ENCODE measurements around the gene NDUFA3. TPM values are rescaled to one million over a fixed set of nuclear protein-coding genes. Genes with fewer than 3 reads are reported as not detected.

Gene NDUFA3
- total RNA-seq, 4 donors from 2014 or later, result 20.9 to 29.5 (median 25.4) TPM

GRCh38 chr19:54136086-54136863 is 33.6 kb downstream of the NDUFA3 start:
- no peak for DNase-seq
- TF ChIP-seq CTCF (IDR thresholded peaks at IDR 0.05) (no peak), POLR2A (IDR thresholded peaks at IDR 0.05) (no peak)
- H3K4me3 ChIP-seq, result peak overlapping the region; percentile 35 to 68 (median 47)
- WGBS, 2 donors, result 4 to 7% methylated on average over 23 to 24 of the region's 30 CpGs
- peak overlapping the region; percentile 63 to 82 (median 75) for H3K27ac ChIP-seq
- H3K4me1 ChIP-seq, result peaks cover 30 to 60% (median 35%) of the 10 kb centered on the region in 3 donors
- peaks cover 0 to 38% (median 0%) of the 10 kb centered on the region in 3 donors for H3K36me3 ChIP-seq
- no peaks in the 10 kb centered on the region for H3K9me3 ChIP-seq
- no peaks in the 10 kb centered on the region for H3K27me3 ChIP-seq
- intact Hi-C loops (cut with DNase I), result no loop called here

GRCh38 chr19:54136864-54137698 is 34.4 kb downstream of the NDUFA3 start:
- H3K4me3 ChIP-seq, result peak overlapping the region; percentile 88 to 100 (median 96)
- peak overlapping the region; percentile 94 to 96 (median 95) for H3K27ac ChIP-seq
- H3K4me1 ChIP-seq, result peaks cover 30 to 67% (median 36%) of the 10 kb centered on the region in 3 donors
- TF ChIP-seq CTCF (IDR thresholded peaks at IDR 0.05) (no peak), POLR2A (IDR thresholded peaks at IDR 0.05) (peak in 3 of 4 donors; percentile 10 to 77 (median 40))
- 0 to 1% methylated on average over 17 to 22 of the region's 46 CpGs for WGBS, 2 donors
- peaks cover 0 to 38% (median 0%) of the 10 kb centered on the region in 3 donors for H3K36me3 ChIP-seq
- no peaks in the 10 kb centered on the region for H3K9me3 ChIP-seq
- H3K27me3 ChIP-seq, result no peaks in the 10 kb centered on the region
- DNase-seq, result peak; percentile 100
- intact Hi-C loops (cut with DNase I), result no loop called here

GRCh38 chr19:54137699-54138488 is 35.2 kb downstream of the NDUFA3 start, which contains the start of gene CNOT3:
CNOT3 (plus strand) TSS chr19:54137762; CDS start chr19:54142979, 5,217 bp downstream.
- Histone ChIP-seq H3K9me3 (no peaks in the 10 kb centered on the region), H3K27me3 (no peaks in the 10 kb centered on the region), H3K4me3 (peak within 1 kb of the TSS; percentile 88 to 100 (median 96)), H3K4me1 (peaks cover 30 to 67% (median 36%) of the 10 kb centered on the region in 3 donors), H3K27ac (peak within 1 kb of the TSS; percentile 94 to 96 (median 95)), H3K36me3 (peaks cover 0 to 39% (median 2%) of the 10 kb centered on the region in 3 donors)
- WGBS, 2 donors, result 0% methylated on average over 2 to 5 of the region's 103 CpGs
- DNase-seq, result no peak
- intact Hi-C loops (cut with DNase I), result no loop called here
- TF ChIP-seq POLR2A (IDR thresholded peaks at IDR 0.05) (peak in 3 of 4 donors; percentile 83 to 89 (median 88)), CTCF (IDR thresholded peaks at IDR 0.05) (peak in 1 of 6 experiments; percentile 25)

GRCh38 chr19:54138489-54139256 is 36.0 kb downstream of the NDUFA3 start:
- H3K4me1 ChIP-seq, result peaks cover 30 to 67% (median 36%) of the 10 kb centered on the region in 3 donors
- DNase-seq, result no peak
- intact Hi-C loops (cut with DNase I), result no loop called here
- peak overlapping the region; percentile 94 to 96 (median 95) for H3K27ac ChIP-seq
- WGBS, 2 donors, result 21 to 37% methylated on average over 12 to 16 of the region's 31 CpGs
- H3K27me3 ChIP-seq, result no peaks in the 10 kb centered on the region
- no peaks in the 10 kb centered on the region for H3K9me3 ChIP-seq
- peak overlapping the region; percentile 88 to 100 (median 96) for H3K4me3 ChIP-seq
- TF ChIP-seq POLR2A (IDR thresholded peaks at IDR 0.05), result no peak
- TF ChIP-seq CTCF (IDR thresholded peaks at IDR 0.05), result no peak
- peaks cover 7 to 43% (median 10%) of the 10 kb centered on the region in 3 donors for H3K36me3 ChIP-seq

Data from esophagus squamous epithelium (tissue), 5 donors.